Thoracic aorta (tissue), 2 donors: ENCODE results near the gene SLC6A1. TPM values are rescaled to one million over a fixed set of nuclear protein-coding genes. Genes with fewer than 3 reads are reported as not detected.

Experiments used
- ATAC-seq: fragments of 150-250 bp; one replicate; pipeline ENCODE4 v1.8.0; 2017; ENCODE audit warnings: low read depth; ENCODE audit not compliant: insufficient number of reproducible peaks, low FRiP score
- DNase-seq: peaks from one replicate; pipeline ENCODE4 v3.0.0-alpha.2; 2020; ENCODE audit warnings: low spot score
- H3K27ac ChIP-seq, 2 donors: fragments of 200-600 bp; sonication (generic); 1 replicate in 1 of 2; 2 replicates in 1 of 2; pipeline ENCODE4 v1.5.1; 2016; ENCODE audit warnings: mild to moderate bottlenecking in 2 of 2, moderate library complexity in 2 of 2
- H3K27me3 ChIP-seq: fragments of 200-600 bp; sonication (generic); replicated peaks from 2 replicates; pipeline ENCODE4 v1.6.0; 2016; ENCODE audit warnings: mild to moderate bottlenecking; ENCODE audit not compliant: insufficient read depth
- H3K36me3 ChIP-seq: fragments of 200-600 bp; sonication (generic); one replicate; pipeline ENCODE4 v1.5.1; 2016
- H3K4me1 ChIP-seq, 2 donors: fragments of 200-600 bp; sonication (generic); 1 replicate in 1 of 2; 2 replicates in 1 of 2; pipeline versions ENCODE4 v1.5.1 to v1.6.0; 2016; ENCODE audit warnings: low read depth in 2 of 2, mild to moderate bottlenecking in 1 of 2; ENCODE audit not compliant: control insufficient read depth in 1 of 2
- H3K4me3 ChIP-seq: fragments of 200-600 bp; sonication (generic); 2 replicates; pipeline ENCODE4 v1.5.1; 2016; ENCODE audit warnings: mild to moderate bottlenecking
- H3K9me3 ChIP-seq: fragments of 200-600 bp; sonication (generic); 2 replicates; pipeline ENCODE4 v1.5.1; 2016
- total RNA-seq, 2 donors: library from RNA; depleted of rRNA; stranded (reverse); fragments of >200 nt; gene quantifications; one replicate each; pipeline versions ENCODE4 v1.1.0 to v1.2.3, GENCODE V29; 2016
- TF ChIP-seq, protein P1 (sequence below): fragments of 200-600 bp; sonication (generic); IDR thresholded peaks from one replicate; pipeline ENCODE4 v1.5.1; 2019; ENCODE audit warnings: antibody characterized with exemption

SLC6A1 gene
- total RNA-seq, 2 donors from 2014 or later, result 1.2 to 4.6 TPM

GRCh38 chr3:10994306-10994705 is 1.8 kb downstream of the SLC6A1 start:
- ATAC-seq, result no peak
- H3K4me1 ChIP-seq, result peaks cover 0 to 10% of the 10 kb centered on the region in 2 donors
- H3K27ac ChIP-seq, result no peak overlapping the region
- no peaks in the 10 kb centered on the region for H3K36me3 ChIP-seq
- no peaks in the 10 kb centered on the region for H3K27me3 ChIP-seq
- H3K4me3 ChIP-seq, result no peak overlapping the region
- DNase-seq, result no peak
- TF ChIP-seq, protein P1, sequence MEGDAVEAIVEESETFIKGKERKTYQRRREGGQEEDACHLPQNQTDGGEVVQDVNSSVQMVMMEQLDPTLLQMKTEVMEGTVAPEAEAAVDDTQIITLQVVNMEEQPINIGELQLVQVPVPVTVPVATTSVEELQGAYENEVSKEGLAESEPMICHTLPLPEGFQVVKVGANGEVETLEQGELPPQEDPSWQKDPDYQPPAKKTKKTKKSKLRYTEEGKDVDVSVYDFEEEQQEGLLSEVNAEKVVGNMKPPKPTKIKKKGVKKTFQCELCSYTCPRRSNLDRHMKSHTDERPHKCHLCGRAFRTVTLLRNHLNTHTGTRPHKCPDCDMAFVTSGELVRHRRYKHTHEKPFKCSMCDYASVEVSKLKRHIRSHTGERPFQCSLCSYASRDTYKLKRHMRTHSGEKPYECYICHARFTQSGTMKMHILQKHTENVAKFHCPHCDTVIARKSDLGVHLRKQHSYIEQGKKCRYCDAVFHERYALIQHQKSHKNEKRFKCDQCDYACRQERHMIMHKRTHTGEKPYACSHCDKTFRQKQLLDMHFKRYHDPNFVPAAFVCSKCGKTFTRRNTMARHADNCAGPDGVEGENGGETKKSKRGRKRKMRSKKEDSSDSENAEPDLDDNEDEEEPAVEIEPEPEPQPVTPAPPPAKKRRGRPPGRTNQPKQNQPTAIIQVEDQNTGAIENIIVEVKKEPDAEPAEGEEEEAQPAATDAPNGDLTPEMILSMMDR, result no peak
- H3K9me3 ChIP-seq, result no peaks in the 10 kb centered on the region

GRCh38 chr3:10995871-10996270 is 3.3 kb downstream of the SLC6A1 start:
- DNase-seq, result no peak
- no peak overlapping the region for H3K4me3 ChIP-seq
- H3K9me3 ChIP-seq, result no peaks in the 10 kb centered on the region
- no peak overlapping the region for H3K27ac ChIP-seq
- TF ChIP-seq, protein P1, result no peak
- peaks cover 0 to 10% of the 10 kb centered on the region in 2 donors for H3K4me1 ChIP-seq
- no peak for ATAC-seq
- no peaks in the 10 kb centered on the region for H3K27me3 ChIP-seq
- no peaks in the 10 kb centered on the region for H3K36me3 ChIP-seq

DNA sequence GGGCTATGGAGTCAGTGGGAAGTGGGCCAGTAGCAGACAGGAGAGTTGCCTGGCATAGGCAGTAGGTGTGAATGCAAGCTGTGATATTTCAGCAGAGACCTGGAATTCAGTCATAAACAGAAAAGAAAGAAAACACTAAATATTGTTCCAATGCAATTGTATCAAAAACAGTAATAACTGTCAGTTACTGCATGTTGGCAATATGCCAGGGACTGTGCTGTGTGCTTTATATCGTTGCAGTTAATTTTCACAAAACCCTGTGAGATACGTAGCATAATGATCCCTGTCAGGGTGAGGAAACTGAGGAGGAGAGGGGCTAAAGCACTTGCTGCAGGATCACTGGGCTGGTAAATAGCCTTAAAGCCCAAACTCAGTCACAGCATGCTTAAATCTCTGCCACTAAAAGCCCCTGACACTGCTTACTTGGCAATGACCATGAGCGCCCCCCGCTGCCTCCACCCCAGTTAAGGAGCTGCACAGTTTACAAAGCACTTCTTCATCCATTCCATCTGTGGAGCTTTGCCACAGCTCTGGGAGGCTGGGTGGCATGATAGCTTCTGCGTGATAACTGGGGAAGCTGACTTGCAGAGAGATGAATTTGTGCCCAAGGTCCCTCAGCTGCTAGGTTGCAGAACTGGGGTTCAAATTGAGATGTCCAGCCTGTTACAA is 3.9 kb downstream of the SLC6A1 start:
- no peak overlapping the region for H3K27ac ChIP-seq
- TF ChIP-seq, protein P1, result no peak
- no peak overlapping the region for H3K4me3 ChIP-seq
- no peaks in the 10 kb centered on the region for H3K27me3 ChIP-seq
- H3K36me3 ChIP-seq, result no peaks in the 10 kb centered on the region
- ATAC-seq (no peak), DNase-seq (no peak)
- H3K4me1 ChIP-seq, result peaks cover 0 to 10% of the 10 kb centered on the region in 2 donors
- H3K9me3 ChIP-seq, result no peaks in the 10 kb centered on the region

GRCh38 chr3:10997196-10997595 is 4.6 kb downstream of the SLC6A1 start:
- Histone ChIP-seq H3K4me1 (peaks cover 0 to 10% of the 10 kb centered on the region in 2 donors), H3K27me3 (no peaks in the 10 kb centered on the region), H3K4me3 (no peak overlapping the region), H3K9me3 (no peaks in the 10 kb centered on the region), H3K27ac (no peak overlapping the region), H3K36me3 (no peaks in the 10 kb centered on the region)
- TF ChIP-seq, protein P1, result no peak
- DNase-seq (no peak), ATAC-seq (no peak)

DNA sequence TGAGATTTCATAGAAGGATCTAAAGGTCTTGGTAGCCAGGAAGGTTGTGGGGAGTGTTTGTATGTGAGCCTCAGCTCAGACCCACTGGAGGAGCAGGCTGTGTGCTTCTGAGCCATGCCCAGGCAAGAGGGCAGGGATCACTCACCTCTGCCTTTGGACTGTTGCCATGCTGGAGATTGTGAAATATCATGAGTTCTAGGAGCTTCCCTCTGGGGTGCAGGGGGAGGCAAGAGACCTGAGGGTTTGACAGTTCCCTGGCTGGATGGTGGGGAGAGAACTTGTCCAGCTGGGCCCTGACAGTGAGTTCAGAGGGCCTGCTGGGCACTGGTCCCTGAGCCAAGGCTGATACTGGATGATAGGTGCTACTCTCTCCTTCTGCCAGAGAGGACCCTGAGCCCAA is 6.0 kb downstream of the SLC6A1 start:
- no peaks in the 10 kb centered on the region for H3K27me3 ChIP-seq
- no peaks in the 10 kb centered on the region for H3K9me3 ChIP-seq
- H3K4me3 ChIP-seq, result no peak overlapping the region
- TF ChIP-seq, protein P1, result no peak
- peaks cover 0 to 6% of the 10 kb centered on the region in 2 donors for H3K4me1 ChIP-seq
- ATAC-seq (no peak), DNase-seq (no peak)
- no peak overlapping the region for H3K27ac ChIP-seq
- no peaks in the 10 kb centered on the region for H3K36me3 ChIP-seq
